H9 (cell line): ENCODE measurements around the gene YWHAH. TPM values are rescaled to one million over a fixed set of nuclear protein-coding genes. Genes with fewer than 3 reads are reported as not detected.
A peak's percentile ranks its signal among the peaks of the same experiment; 100 is the strongest.

Experiments used
- DNase-seq: peaks from one replicate; pipeline ENCODE4 v3.0.0-alpha.2; 2017
- H2AFZ ChIP-seq: one replicate; pipeline ENCODE4 v1.6.1; 2013; ENCODE audit warnings: mild to moderate bottlenecking, low read length, control low read depth, moderate library complexity
- H2AK5ac ChIP-seq: 2 replicates; pipeline ENCODE4 v1.6.1; 2013; ENCODE audit warnings: low read length, control low read depth, mixed read lengths; ENCODE audit not compliant: insufficient read length
- H2BK120ac ChIP-seq: one replicate; pipeline ENCODE4 v1.6.1; 2013; ENCODE audit warnings: low read depth, mild to moderate bottlenecking, low read length, control low read depth, inconsistent platforms; ENCODE audit not compliant: poor library complexity, severe bottlenecking
- H2BK12ac ChIP-seq: 2 replicates; pipeline ENCODE4 v1.6.1; 2013; ENCODE audit warnings: low read length, control low read depth, mixed read lengths, low read depth; ENCODE audit not compliant: insufficient read length
- H2BK15ac ChIP-seq: 2 replicates; pipeline ENCODE4 v1.6.1; 2013; ENCODE audit warnings: low read depth, low read length, control low read depth
- H2BK20ac ChIP-seq: one replicate; pipeline ENCODE4 v1.6.1; 2013; ENCODE audit warnings: low read depth, mild to moderate bottlenecking, low read length, control low read depth, inconsistent platforms; ENCODE audit not compliant: poor library complexity, severe bottlenecking
- H2BK5ac ChIP-seq: 2 replicates; pipeline ENCODE4 v1.6.1; 2013; ENCODE audit warnings: low read length, control low read depth, mixed read lengths; ENCODE audit not compliant: insufficient read length
- H3K14ac ChIP-seq: 2 replicates; pipeline ENCODE4 v1.6.1; 2013; ENCODE audit warnings: low read length, control low read depth; ENCODE audit not compliant: insufficient read depth
- H3K18ac ChIP-seq: 2 replicates; pipeline ENCODE4 v1.6.1; 2013; ENCODE audit warnings: low read depth, mild to moderate bottlenecking, mixed read lengths, low read length, control low read depth; ENCODE audit not compliant: insufficient read length
- H3K23ac ChIP-seq: 2 replicates; pipeline ENCODE4 v1.6.1; 2013; ENCODE audit warnings: low read length, control low read depth, mixed read lengths, low read depth; ENCODE audit not compliant: insufficient read length
- H3K23me2 ChIP-seq: 2 replicates; pipeline ENCODE4 v1.6.1; 2013; ENCODE audit warnings: low read depth, mild to moderate bottlenecking, mixed read lengths, low read length, control low read depth; ENCODE audit not compliant: insufficient read length, poor library complexity, severe bottlenecking
- H3K27ac ChIP-seq: 2 replicates; pipeline ENCODE4 v1.5.1; 2013; ENCODE audit warnings: low read length, control low read depth, mixed read lengths, low read depth; ENCODE audit not compliant: insufficient read length
- H3K27me3 ChIP-seq: 2 replicates; pipeline ENCODE4 v1.6.1; 2013; ENCODE audit warnings: low read length, control low read depth, inconsistent platforms; ENCODE audit not compliant: insufficient read depth
- H3K4ac ChIP-seq: 2 replicates; pipeline ENCODE4 v1.6.1; 2013; ENCODE audit warnings: low read depth, mild to moderate bottlenecking, control low read depth, inconsistent platforms, low read length, moderate library complexity
- H3K4me1 ChIP-seq: 2 replicates; pipeline ENCODE4 v1.6.1; 2013; ENCODE audit warnings: low read length, control low read depth, inconsistent platforms; ENCODE audit not compliant: insufficient read depth
- H3K4me2 ChIP-seq: 2 replicates; pipeline ENCODE4 v1.6.1; 2013; ENCODE audit warnings: low read length, control low read depth, mixed read lengths; ENCODE audit not compliant: insufficient read length, insufficient read depth
- H3K56ac ChIP-seq: 2 replicates; pipeline ENCODE4 v1.6.1; 2013; ENCODE audit warnings: low read depth, mild to moderate bottlenecking, mixed read lengths, low read length, control low read depth; ENCODE audit not compliant: insufficient read length
- H3K79me1 ChIP-seq: 2 replicates; pipeline ENCODE4 v1.6.1; 2013; ENCODE audit warnings: low read depth, mild to moderate bottlenecking, moderate library complexity, low read length, control low read depth, inconsistent platforms; ENCODE audit not compliant: insufficient read depth, poor library complexity, severe bottlenecking
- H3K79me2 ChIP-seq: 2 replicates; pipeline ENCODE4 v1.6.1; 2013; ENCODE audit warnings: low read length, control low read depth, inconsistent platforms; ENCODE audit not compliant: insufficient read depth
- H3K9ac ChIP-seq: 2 replicates; pipeline ENCODE4 v1.6.1; 2013; ENCODE audit warnings: low read length, control low read depth, mixed read lengths; ENCODE audit not compliant: insufficient read length; ENCODE audit errors: extremely low read depth
- H3K9me3 ChIP-seq: one replicate; pipeline ENCODE4 v1.6.1; 2013; ENCODE audit warnings: low read depth, low read length, inconsistent platforms; ENCODE audit not compliant: control insufficient read depth
- H3T11ph ChIP-seq: one replicate; pipeline ENCODE4 v1.6.1; 2013; ENCODE audit warnings: mild to moderate bottlenecking, low read length, control low read depth, inconsistent platforms
- H4K20me1 ChIP-seq: one replicate; pipeline ENCODE4 v1.6.1; 2013; ENCODE audit not compliant: control insufficient read depth, insufficient read length, insufficient read depth
- H4K5ac ChIP-seq: 2 replicates; pipeline ENCODE4 v1.6.1; 2013; ENCODE audit warnings: low read depth, mild to moderate bottlenecking, mixed read lengths, low read length, control low read depth; ENCODE audit not compliant: insufficient read length
- H4K8ac ChIP-seq: replicated peaks from 2 replicates; pipeline ENCODE4 v1.6.1; 2013; ENCODE audit warnings: low read length, control low read depth, mixed read lengths, low read depth; ENCODE audit not compliant: insufficient read length
- H4K91ac ChIP-seq: 2 replicates; pipeline ENCODE4 v1.6.1; 2013; ENCODE audit warnings: low read depth, mild to moderate bottlenecking, moderate library complexity, mixed read lengths, low read length, control low read depth; ENCODE audit not compliant: insufficient read length
- H3K27ac Mint-ChIP-seq, 3 experiments: 2 replicates in 2 of 3; 3 replicates in 1 of 3; pipeline ENCODE4 v1.8.0; 2020 to 2021; ENCODE audit warnings: mixed read lengths in 3 of 3, mild to moderate bottlenecking in 1 of 3, moderate library complexity in 1 of 3
- H3K27me3 Mint-ChIP-seq: 2 replicates; pipeline ENCODE4 v1.8.0; 2021; ENCODE audit warnings: low read depth, mild to moderate bottlenecking, moderate library complexity, mixed read lengths
- H3K36me3 Mint-ChIP-seq, 3 experiments: 2 replicates in 2 of 3; 3 replicates in 1 of 3; pipeline ENCODE4 v1.8.0; 2020 to 2021; ENCODE audit warnings: low read depth in 3 of 3, mixed read lengths in 3 of 3; ENCODE audit not compliant: insufficient read depth in 1 of 3
- H3K4me1 Mint-ChIP-seq, 2 experiments: 2 replicates each; pipeline ENCODE4 v1.8.0; 2020; ENCODE audit warnings: mixed read lengths in 2 of 2
- H3K4me3 Mint-ChIP-seq, 2 experiments: 2 replicates in 1 of 2; 3 replicates in 1 of 2; pipeline ENCODE4 v1.8.0; 2020 to 2021; ENCODE audit warnings: mild to moderate bottlenecking in 2 of 2, mixed read lengths in 2 of 2, moderate library complexity in 1 of 2
- H3K9me3 Mint-ChIP-seq, 2 experiments: 2 replicates in 1 of 2; 3 replicates in 1 of 2; pipeline ENCODE4 v1.8.0; 2020; ENCODE audit warnings: mild to moderate bottlenecking in 2 of 2, mixed read lengths in 2 of 2, moderate library complexity in 1 of 2
- CTCF ChIP-seq: fragments of 200-600 bp; sonication (generic); conservative IDR thresholded peaks from 3 replicates; pipeline ENCODE4 v1.8.0; 2021; ENCODE audit warnings: antibody characterized with exemption, mild to moderate bottlenecking
- WGBS: extraction: QIAGEN DNeasy Blood & Tissue Kit; methylation state at CpG from one replicate; pipeline ENCODE4 v1.1.7; 2013; ENCODE audit warnings: missing lambda C conversion rate, low lambda C conversion rate, mixed read lengths; ENCODE audit not compliant: insufficient read length; ENCODE audit errors: extremely low coverage; 5-methylcytosine and 5-hydroxymethylcytosine counted together
- total RNA-seq: library from RNA; stranded (reverse); gene quantifications from 2 replicates; pipeline ENCODE4 v1.2.1, GENCODE V29; 2021

The YWHAH gene
- total RNA-seq, 1 experiment from 2014 or later: 250 TPM

- no peak overlapping the region for H4K8ac ChIP-seq
- no peak overlapping the region for H3K4me2 ChIP-seq
- Mint-ChIP-seq H3K4me1 (no peaks in the 10 kb centered on the region), H3K9me3 (no peaks in the 10 kb centered on the region), H3K4me3 (no peak overlapping the region), H3K27me3 (peaks cover 45% of the 10 kb centered on the region), H3K36me3 (no peaks in the 10 kb centered on the region), H3K27ac (no peak overlapping the region)
- no peak overlapping the region for H3K23ac ChIP-seq
- H3K79me2 ChIP-seq: no peaks in the 10 kb centered on the region
- H3K27ac ChIP-seq: no peak overlapping the region
- H3K9ac ChIP-seq: no peak overlapping the region
- H4K91ac ChIP-seq: no peak overlapping the region
- peak; percentile 63 for TF ChIP-seq CTCF
- no peaks in the 10 kb centered on the region for H3K9me3 ChIP-seq
- H2AFZ ChIP-seq: no peak overlapping the region
- H2BK12ac ChIP-seq: no peak overlapping the region
- H3K18ac ChIP-seq: no peak overlapping the region
- no peak overlapping the region for H3K4ac ChIP-seq
- DNase-seq: no peak
- WGBS: no CpG with 5 or more reads among the region's 3 CpGs
- no peak overlapping the region for H3K56ac ChIP-seq
- H3K14ac ChIP-seq: no peak overlapping the region
- no peak overlapping the region for H3T11ph ChIP-seq
- no peaks in the 10 kb centered on the region for H3K79me1 ChIP-seq
- H3K23me2 ChIP-seq: no peaks in the 10 kb centered on the region
- H2BK15ac ChIP-seq: no peak overlapping the region
- H2BK5ac ChIP-seq: no peak overlapping the region
- no peaks in the 10 kb centered on the region; the same call in 1 of the 2 replicates for H3K4me1 ChIP-seq
- H2AK5ac ChIP-seq: no peak overlapping the region
- no peaks in the 10 kb centered on the region for H3K27me3 ChIP-seq
- H2BK20ac ChIP-seq: no peak overlapping the region
- H2BK120ac ChIP-seq: no peak overlapping the region
- H4K5ac ChIP-seq: no peak overlapping the region
- H4K20me1 ChIP-seq: no peaks in the 10 kb centered on the region
Observed at GRCh38 chr22:31995046-31995445, 50.7 kb downstream of the YWHAH start.
